ENCODE results near the gene COMTD1.
"Not testable (repeated sequence)": the region's sequence is repeated elsewhere in the genome, so short reads cannot be mapped to it uniquely, and the experiment has no call there.

Gene COMTD1

DNA sequence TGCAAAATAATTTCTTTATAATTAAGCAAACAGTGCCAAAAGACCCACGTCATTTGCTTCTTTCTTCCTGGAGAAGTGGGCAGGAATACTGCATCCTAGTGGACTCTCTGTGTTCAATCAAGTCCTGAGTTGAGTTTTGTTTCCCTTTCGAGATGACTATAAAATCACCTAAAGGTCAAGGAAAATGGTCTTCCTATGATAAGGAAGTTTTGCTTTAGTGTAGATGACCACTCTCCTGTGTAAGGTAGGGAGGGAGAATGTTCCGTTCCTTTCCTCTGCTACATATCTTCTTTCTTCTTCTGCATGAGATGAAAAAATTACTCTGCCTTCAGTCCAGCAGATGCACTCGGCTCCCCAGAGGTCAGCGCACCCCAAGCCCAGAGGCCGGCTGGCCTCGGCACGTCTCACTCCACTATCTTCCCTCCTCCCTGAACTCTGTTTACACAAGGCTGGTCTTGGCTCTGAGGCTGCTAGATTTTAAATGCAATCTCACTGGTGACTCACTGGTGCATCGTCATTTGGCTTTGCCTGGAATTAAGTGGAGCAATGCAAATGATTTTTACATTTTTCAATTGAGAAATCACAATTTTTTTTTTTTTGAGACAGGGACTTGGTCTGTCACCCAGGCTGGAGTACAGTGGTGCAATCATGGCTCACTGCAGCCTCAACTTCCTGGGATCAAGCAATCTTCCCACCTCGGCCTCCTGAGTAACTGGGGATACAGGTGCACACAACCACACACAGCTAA lies 43.8 kb downstream of the COMTD1 start:
- DNase-seq = peak; percentile 41

GRCh38 chr10:75189266-75190096 lies 46.3 kb downstream of the COMTD1 start:
- DNase-seq = no peak

DNA sequence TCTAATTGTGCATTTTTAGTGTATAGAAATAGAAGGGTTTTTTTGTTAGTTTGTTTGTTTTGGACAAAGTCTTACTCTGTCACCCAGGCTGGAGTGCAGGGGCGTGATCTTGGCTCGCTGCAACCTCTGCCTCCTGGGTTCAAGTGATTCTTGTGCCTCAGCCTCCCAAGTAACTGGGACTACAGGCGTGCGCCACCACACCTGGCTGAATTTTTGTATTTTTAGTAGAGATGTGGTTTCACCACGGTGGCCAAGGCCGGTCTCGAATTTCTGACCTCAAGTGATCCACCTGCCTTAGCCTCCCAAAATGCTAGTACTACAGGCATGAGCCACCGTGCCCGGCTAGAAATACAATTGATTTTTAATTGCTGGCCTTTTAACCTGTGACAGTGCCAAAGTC lies 47.2 kb downstream of the COMTD1 start:
- DNase-seq = not testable (repeated sequence)

GRCh38 chr10:75187961-75188426 lies 47.8 kb downstream of the COMTD1 start:
- peak; percentile 77 for DNase-seq

GRCh38 chr10:75186310-75186709 lies 49.4 kb downstream of the COMTD1 start:
- no peak for DNase-seq
